Tibial artery (tissue), 4 donors: ENCODE measurements around the gene TROAP.
"Not testable (repeated sequence)": the region's sequence is repeated elsewhere in the genome, so short reads cannot be mapped to it uniquely, and the experiment has no call there.

Source experiments
- DNase-seq, 2 donors: peaks; one replicate each; pipeline ENCODE4 v3.0.0-alpha.2; 2019
- H3K27ac ChIP-seq, 2 donors: fragments of 200-600 bp; sonication (generic) in 1 of 2; 1 replicate in 1 of 2; 2 replicates in 1 of 2; pipeline ENCODE4 v1.5.1; 2018 to 2019; ENCODE audit warnings: mild to moderate bottlenecking in 1 of 2
- H3K27me3 ChIP-seq, 2 donors: fragments of 200-600 bp; sonication (generic) in 1 of 2; one replicate each; pipeline versions ENCODE4 v1.5.1 to v1.6.0; 2016 to 2019
- H3K36me3 ChIP-seq, 3 donors: fragments of 200-600 bp; sonication (generic) in 2 of 3; one replicate each; pipeline ENCODE4 v1.5.1; 2016 to 2019; ENCODE audit warnings: mild to moderate bottlenecking in 2 of 3
- H3K4me1 ChIP-seq, 4 donors: fragments of 200-600 bp; sonication (generic) in 2 of 4; 1 replicate in 3 of 4; 2 replicates in 1 of 4; pipeline ENCODE4 v1.5.1; 2016 to 2019
- H3K4me3 ChIP-seq, 2 donors: fragments of 200-600 bp; sonication (generic) in 1 of 2; 1 replicate in 1 of 2; 2 replicates in 1 of 2; pipeline ENCODE4 v1.5.1; 2018 to 2019; ENCODE audit warnings: mild to moderate bottlenecking in 2 of 2
- H3K9me3 ChIP-seq, 3 donors: fragments of 200-600 bp; sonication (generic) in 1 of 3; one replicate each; pipeline ENCODE4 v1.5.1; 2016 to 2019
- intact Hi-C: fragments of 100-400 bp; cut with DNase I; formaldehyde crosslinking; loops from one replicate; pipeline ENCODE4 v1.15.0; 2023; ENCODE audit warnings: low total_unique reads
- TF ChIP-seq, protein P1 (sequence below), 2 experiments: fragments of 200-600 bp in 1 of 2; fragments of 450-650 bp in 1 of 2; IDR thresholded peaks; one replicate each; pipeline ENCODE4 v1.5.1; 2017 to 2019; ENCODE audit warnings: antibody characterized with exemption in 2 of 2, mild to moderate bottlenecking in 1 of 2, moderate library complexity in 1 of 2

Gene TROAP

GRCh38 chr12:49330032-49330619, 7.1 kb downstream of the TROAP start:
- H3K27me3 ChIP-seq = peaks cover 0 to 43% of the 10 kb centered on the region in 2 donors
- H3K9me3 ChIP-seq = no peaks in the 10 kb centered on the region
- intact Hi-C loops = no loop called here
- H3K27ac ChIP-seq = no peak overlapping the region
- H3K4me1 ChIP-seq = peaks cover 0 to 16% (median 7%) of the 10 kb centered on the region in 4 donors
- TF ChIP-seq, protein P1, sequence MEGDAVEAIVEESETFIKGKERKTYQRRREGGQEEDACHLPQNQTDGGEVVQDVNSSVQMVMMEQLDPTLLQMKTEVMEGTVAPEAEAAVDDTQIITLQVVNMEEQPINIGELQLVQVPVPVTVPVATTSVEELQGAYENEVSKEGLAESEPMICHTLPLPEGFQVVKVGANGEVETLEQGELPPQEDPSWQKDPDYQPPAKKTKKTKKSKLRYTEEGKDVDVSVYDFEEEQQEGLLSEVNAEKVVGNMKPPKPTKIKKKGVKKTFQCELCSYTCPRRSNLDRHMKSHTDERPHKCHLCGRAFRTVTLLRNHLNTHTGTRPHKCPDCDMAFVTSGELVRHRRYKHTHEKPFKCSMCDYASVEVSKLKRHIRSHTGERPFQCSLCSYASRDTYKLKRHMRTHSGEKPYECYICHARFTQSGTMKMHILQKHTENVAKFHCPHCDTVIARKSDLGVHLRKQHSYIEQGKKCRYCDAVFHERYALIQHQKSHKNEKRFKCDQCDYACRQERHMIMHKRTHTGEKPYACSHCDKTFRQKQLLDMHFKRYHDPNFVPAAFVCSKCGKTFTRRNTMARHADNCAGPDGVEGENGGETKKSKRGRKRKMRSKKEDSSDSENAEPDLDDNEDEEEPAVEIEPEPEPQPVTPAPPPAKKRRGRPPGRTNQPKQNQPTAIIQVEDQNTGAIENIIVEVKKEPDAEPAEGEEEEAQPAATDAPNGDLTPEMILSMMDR (IDR thresholded peaks at IDR 0.05) = no peak
- DNase-seq = no peak
- H3K4me3 ChIP-seq = no peak overlapping the region
- H3K36me3 ChIP-seq = no peaks in the 10 kb centered on the region

DNA sequence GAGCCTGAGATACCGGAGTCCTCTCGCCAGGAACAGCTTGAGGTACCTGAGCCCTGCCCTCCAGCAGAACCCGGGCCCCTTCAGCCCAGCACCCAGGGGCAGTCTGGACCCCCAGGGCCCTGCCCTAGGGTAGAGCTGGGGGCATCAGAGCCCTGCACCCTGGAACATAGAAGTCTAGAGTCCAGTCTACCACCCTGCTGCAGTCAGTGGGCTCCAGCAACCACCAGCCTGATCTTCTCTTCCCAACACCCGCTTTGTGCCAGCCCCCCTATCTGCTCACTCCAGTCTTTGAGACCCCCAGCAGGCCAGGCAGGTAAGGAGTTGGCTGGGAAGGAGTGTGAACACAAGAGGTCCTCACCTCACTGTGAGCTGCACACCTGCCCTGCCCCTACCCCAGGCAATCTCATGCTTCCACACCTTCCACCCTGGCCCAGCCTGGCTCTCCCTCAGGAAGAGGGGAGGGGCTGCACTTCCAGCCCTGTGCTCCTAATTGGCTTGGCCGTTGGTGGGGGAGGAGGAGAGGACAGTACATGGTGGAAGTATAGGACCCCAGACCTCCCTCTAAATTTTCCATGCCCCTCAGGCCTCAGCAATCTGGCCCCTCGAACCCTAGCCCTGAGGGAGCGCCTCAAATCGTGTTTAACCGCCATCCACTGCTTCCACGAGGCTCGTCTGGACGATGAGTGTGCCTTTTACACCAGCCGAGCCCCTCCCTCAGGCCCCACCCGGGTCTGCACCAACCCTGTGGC, 7.8 kb downstream of the TROAP start:
- no peak overlapping the region for H3K4me3 ChIP-seq
- peaks cover 0 to 50% of the 10 kb centered on the region in 2 donors for H3K27me3 ChIP-seq
- H3K36me3 ChIP-seq = no peaks in the 10 kb centered on the region
- intact Hi-C loops = no loop called here
- no peak overlapping the region for H3K27ac ChIP-seq
- H3K4me1 ChIP-seq = peaks cover 0 to 16% (median 7%) of the 10 kb centered on the region in 4 donors
- no peak for DNase-seq
- H3K9me3 ChIP-seq = no peaks in the 10 kb centered on the region
- TF ChIP-seq, protein P1 (IDR thresholded peaks at IDR 0.05) = no peak

GRCh38 chr12:49331380-49332222, 8.5 kb downstream of the TROAP start:
- peak; percentile 71 to 81 for DNase-seq
- no peak overlapping the region for H3K4me3 ChIP-seq
- intact Hi-C loops = no loop called here
- H3K4me1 ChIP-seq = peaks cover 0 to 23% (median 7%) of the 10 kb centered on the region in 4 donors
- peaks cover 5 to 58% of the 10 kb centered on the region in 2 donors for H3K27me3 ChIP-seq
- no peak overlapping the region for H3K27ac ChIP-seq
- H3K36me3 ChIP-seq = no peaks in the 10 kb centered on the region
- H3K9me3 ChIP-seq = no peaks in the 10 kb centered on the region
- TF ChIP-seq, protein P1 (IDR thresholded peaks at IDR 0.05) = peak; percentile 75 to 78

DNA sequence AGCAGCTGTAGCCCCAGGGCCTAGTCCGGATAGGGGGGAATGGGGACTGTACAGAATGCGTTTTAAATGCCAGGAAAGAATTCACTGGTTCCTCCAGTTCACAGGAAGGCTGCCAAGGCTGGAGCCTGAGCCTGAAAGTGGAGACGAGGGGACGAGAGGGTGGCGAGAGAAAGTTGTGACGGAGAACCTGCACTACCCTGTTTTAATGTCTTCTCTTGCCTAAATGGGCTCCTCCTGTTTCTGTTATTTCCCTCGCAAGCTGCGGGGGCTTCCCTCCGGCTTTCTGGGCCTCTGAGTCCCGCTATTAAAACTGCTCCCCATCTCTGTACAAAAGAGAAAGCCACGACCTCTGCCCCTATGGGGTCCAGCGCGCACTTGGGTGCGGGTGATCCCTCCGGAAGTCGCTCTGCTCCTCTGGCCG, 9.4 kb downstream of the TROAP start:
- intact Hi-C loops = no loop called here
- Histone ChIP-seq H3K27me3 (peaks cover 5 to 66% of the 10 kb centered on the region in 2 donors), H3K4me3 (no peak overlapping the region), H3K36me3 (no peaks in the 10 kb centered on the region), H3K27ac (no peak overlapping the region), H3K4me1 (peaks cover 0 to 31% (median 14%) of the 10 kb centered on the region in 4 donors), H3K9me3 (no peaks in the 10 kb centered on the region)
- TF ChIP-seq, protein P1 (IDR thresholded peaks at IDR 0.05) = no peak
- DNase-seq = no peak

- Histone ChIP-seq H3K4me1 (peaks cover 0 to 32% (median 14%) of the 10 kb centered on the region in 4 donors), H3K27me3 (peaks cover 5 to 70% of the 10 kb centered on the region in 2 donors), H3K4me3 (peak overlapping the region; percentile 6 to 27), H3K9me3 (no peaks in the 10 kb centered on the region), H3K36me3 (no peaks in the 10 kb centered on the region), H3K27ac (no peak overlapping the region)
- DNase-seq = no peak
- TF ChIP-seq, protein P1 (IDR thresholded peaks at IDR 0.05) = no peak
- intact Hi-C loops = no loop called here
These were observed 9.9 kb downstream of the TROAP start for GRCh38 chr12:49332891-49333371.

- Histone ChIP-seq H3K27me3 (peaks cover 5 to 78% of the 10 kb centered on the region in 2 donors), H3K4me1 (peaks cover 0 to 32% (median 14%) of the 10 kb centered on the region in 4 donors)
- H3K27ac ChIP-seq, intact Hi-C loops, H3K36me3 ChIP-seq, H3K9me3 ChIP-seq, DNase-seq, H3K4me3 ChIP-seq: not testable (repeated sequence)
These were observed 10.7 kb downstream of the TROAP start for GRCh38 chr12:49333778-49334177.
